Hematopoietic multipotent progenitor cell treated with erythropoietin and hydrocortisone succinate and interleukin-3 and kit ligand, for 8 days (in vitro differentiated cells): ENCODE results near the gene HS6ST2.

Experiments used
- DNase-seq: peaks from one replicate; pipeline ENCODE4 v3.0.0-alpha.2; 2015

Gene HS6ST2

GRCh38 chrX:132603700-132604286 lies 354.6 kb downstream of the HS6ST2 start:
- no peak for DNase-seq

- no peak for DNase-seq
Measured at GRCh38 chrX:132602701-132603100, 355.7 kb downstream of the HS6ST2 start.

GRCh38 chrX:132594999-132595398 lies 363.4 kb downstream of the HS6ST2 start:
- no peak for DNase-seq

- no peak for DNase-seq
Measured at GRCh38 chrX:132594129-132594528, 364.3 kb downstream of the HS6ST2 start.

GRCh38 chrX:132592880-132593279 lies 365.5 kb downstream of the HS6ST2 start:
- peak; percentile 17 for DNase-seq

- DNase-seq: no peak
Measured at GRCh38 chrX:132591719-132592275, 366.6 kb downstream of the HS6ST2 start.

GRCh38 chrX:132590350-132591026 lies 367.9 kb downstream of the HS6ST2 start:
- no peak for DNase-seq

GRCh38 chrX:132584936-132585335 lies 373.5 kb downstream of the HS6ST2 start:
- no peak for DNase-seq

GRCh38 chrX:132576939-132577338 lies 381.5 kb downstream of the HS6ST2 start:
- DNase-seq: no peak
